K562 (cell line): ENCODE data around the gene CCL13.

ENCODE experiments used
- CTCF ChIP-seq, 3 experiments: IDR thresholded peaks in 2 of 3; conservative IDR thresholded peaks in 1 of 3; 2 replicates each; pipeline ENCODE4 v1.5.1; 2011 to 2012; ENCODE audit warnings: low read length in 3 of 3, mild to moderate bottlenecking in 3 of 3, control low read depth in 2 of 3, improper control_type of control experiment in 1 of 3, inconsistent platforms in 1 of 3, low read depth in 1 of 3, mixed read lengths in 1 of 3, moderate library complexity in 1 of 3; ENCODE audit not compliant: insufficient read depth in 2 of 3
- ETS2 ChIP-seq: IDR thresholded peaks from 2 replicates; pipeline ENCODE4 v1.6.1; 2016; ENCODE audit warnings: borderline replicate concordance, missing genetic modification characterization, mild to moderate bottlenecking, moderate library complexity, missing compliant biosample characterization; ENCODE audit not compliant: poor library complexity, severe bottlenecking
- NFYB ChIP-seq: IDR thresholded peaks from 2 replicates; pipeline ENCODE4 v1.6.1; 2011; ENCODE audit warnings: mild to moderate bottlenecking, moderate library complexity; ENCODE audit not compliant: insufficient read length; ENCODE audit errors: extremely low read depth
- POLR2A ChIP-seq: fragments of 450-650 bp; conservative IDR thresholded peaks from 2 replicates; pipeline ENCODE4 v1.6.1; 2016
- PRPF4 ChIP-seq: fragments of 200-400 bp; formaldehyde crosslinking; IDR thresholded peaks from one replicate; pipeline ENCODE4 v1.6.1; 2017; ENCODE audit warnings: low read length, low read depth, mild to moderate bottlenecking; ENCODE audit not compliant: insufficient read depth, poor library complexity, severe bottlenecking
- RBM39 ChIP-seq: fragments of 200-400 bp; formaldehyde crosslinking; optimal IDR thresholded peaks from 2 replicates; pipeline ENCODE3; 2018; ENCODE audit warnings: low read depth, low read length
- SMAD4 ChIP-seq: fragments of 250-450 bp; sonication (Bioruptor Pico); conservative IDR thresholded peaks from 2 replicates; pipeline ENCODE4 v1.8.0; 2021; ENCODE audit warnings: inconsistent platforms, mild to moderate bottlenecking, moderate library complexity

DNA sequence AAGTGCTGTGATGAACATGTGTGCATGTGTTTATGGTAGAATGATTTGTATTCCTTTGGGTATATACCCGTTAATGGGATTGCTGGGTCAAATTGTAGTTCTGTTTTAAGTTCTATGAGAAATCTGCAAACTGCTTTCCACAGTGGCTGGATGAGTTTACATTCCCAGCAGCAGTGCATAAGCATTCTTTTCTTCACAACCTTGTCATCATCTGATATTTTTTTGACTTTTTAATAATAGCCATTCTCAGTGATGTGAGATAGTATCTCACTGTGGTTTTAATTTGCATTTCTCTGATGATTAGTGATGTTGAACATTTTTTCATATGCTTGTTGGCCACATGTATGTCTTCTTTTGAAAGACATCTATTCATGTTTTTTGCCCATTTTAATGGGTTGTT is 18.6 kb upstream of the CCL13 start:
- no peak for TF ChIP-seq CTCF (IDR thresholded peaks at IDR 0.05 in 2 of 3, conservative IDR thresholded peaks at IDR 0.05 in 1 of 3; ENCODE audit: insufficient read depth in 2 of 3, low read depth in 1 of 3, low read length in 3 of 3)
- no peak for TF ChIP-seq NFYB
- no peak for TF ChIP-seq PRPF4
- TF ChIP-seq RBM39: no peak
- no peak for TF ChIP-seq ETS2 (tag)
- TF ChIP-seq POLR2A: no peak
- no peak for TF ChIP-seq SMAD4 (CRISPR knock-in tag)
